Endothelial cell of umbilical vein (primary cell): ENCODE measurements around the gene MYO9B. TPM values are rescaled to one million over a fixed set of nuclear protein-coding genes. Genes with fewer than 3 reads are reported as not detected.

Experiments
- BruUV-seq: library from RNA; stranded (reverse); fragments of 400-500 nt; replicated peaks from 2 replicates; lab custom pipeline; 2021; lab: Mats Ljungman, UMichigan
- CTCF ChIA-PET: fragments of 300-600, 350-600 bp; sonication (Branson Sonifier 250); formaldehyde crosslinking; loops from one replicate; lab custom pipeline; 2021; ENCODE audit warnings: antibody characterized with exemption, inconsistent platforms; lab: Charles Lee
- POLR2A ChIA-PET: fragments of 300-600, 350-600 bp; sonication (Branson Sonifier 250); formaldehyde crosslinking; loops from one replicate; lab custom pipeline; 2021; ENCODE audit warnings: antibody characterized with exemption, inconsistent platforms; lab: Charles Lee
- DNase-seq: peaks from one replicate; pipeline ENCODE4 v3.0.0-alpha.2; 2011; ENCODE audit warnings: low read depth, low spot score
- FAIRE-seq: peaks from 2 replicates; lab custom pipeline; 2011; peaks lifted over from hg19 to GRCh38; lab: Jason Lieb, UNC
- H2AFZ ChIP-seq: 2 replicates; pipeline ENCODE4 v1.6.0; 2012; ENCODE audit warnings: low read depth, low read length, control low read depth, inconsistent platforms
- H3K27ac ChIP-seq: 2 replicates; pipeline ENCODE4 v1.5.1; 2011; ENCODE audit warnings: low read depth, mild to moderate bottlenecking, control low read depth, low read length, moderate library complexity; ENCODE audit not compliant: insufficient read depth
- H3K27me3 ChIP-seq, 2 experiments: 2 replicates each; pipeline versions ENCODE4 v1.6.0 to v1.6.1; 2011; ENCODE audit warnings: low read length in 2 of 2, mixed read lengths in 1 of 2; ENCODE audit not compliant: control insufficient read depth in 2 of 2, insufficient read depth in 2 of 2
- H3K36me3 ChIP-seq, 2 experiments: 2 replicates in 1 of 2; 3 replicates in 1 of 2; pipeline ENCODE4 v1.5.1; 2011; ENCODE audit warnings: low read length in 2 of 2, mild to moderate bottlenecking in 1 of 2, moderate library complexity in 1 of 2; ENCODE audit not compliant: control insufficient read depth in 2 of 2, insufficient read depth in 2 of 2; ENCODE audit errors: extremely low read depth in 1 of 2
- H3K4me1 ChIP-seq: 3 replicates; pipeline ENCODE4 v1.5.1; 2011; ENCODE audit warnings: mild to moderate bottlenecking, low read length; ENCODE audit not compliant: control insufficient read depth, insufficient read depth; ENCODE audit errors: extremely low read depth
- H3K4me2 ChIP-seq: 2 replicates; pipeline ENCODE4 v1.6.1; 2011; ENCODE audit warnings: low read length, control low read depth, mixed read lengths; ENCODE audit not compliant: insufficient read depth
- H3K4me3 ChIP-seq, 3 experiments: fragments of 200-600 bp in 1 of 3; sonication (generic), shearing (Covaris generic) in 1 of 3; replicated peaks in 1 of 3; 2 replicates each; pipeline ENCODE4 v1.5.1; 2011 to 2016; ENCODE audit warnings: control low read depth in 3 of 3, low read length in 3 of 3, mild to moderate bottlenecking in 2 of 3, inconsistent platforms in 1 of 3, low read depth in 1 of 3, moderate library complexity in 1 of 3; ENCODE audit not compliant: insufficient read depth in 1 of 3
- H3K79me2 ChIP-seq: 2 replicates; pipeline ENCODE4 v1.6.0; 2012; ENCODE audit warnings: low read length, inconsistent platforms; ENCODE audit not compliant: control insufficient read depth, insufficient read depth
- H3K9ac ChIP-seq: replicated peaks from 2 replicates; pipeline ENCODE3; 2011; ENCODE audit warnings: low read length, control low read depth; ENCODE audit not compliant: insufficient read depth; ENCODE audit errors: extremely low read depth
- H3K9me1 ChIP-seq: replicated peaks from 3 replicates; pipeline ENCODE4 v1.6.0; 2011; ENCODE audit warnings: mild to moderate bottlenecking, low read length; ENCODE audit not compliant: control insufficient read depth, insufficient read depth; ENCODE audit errors: extremely low read depth
- H3K9me3 ChIP-seq: replicated peaks from 2 replicates; pipeline ENCODE4 v1.5.1; 2012; ENCODE audit warnings: low read length, inconsistent platforms; ENCODE audit not compliant: control insufficient read depth, insufficient read depth
- H4K20me1 ChIP-seq: replicated peaks from 2 replicates; pipeline ENCODE3; 2011; ENCODE audit warnings: mild to moderate bottlenecking, low read length; ENCODE audit not compliant: control insufficient read depth, insufficient read depth; ENCODE audit errors: extremely low read depth
- EZH2 ChIP-seq: IDR thresholded peaks from 2 replicates; pipeline ENCODE4 v1.6.1; 2012; ENCODE audit warnings: borderline replicate concordance, low read depth, mild to moderate bottlenecking, moderate library complexity, low read length, inconsistent platforms; ENCODE audit not compliant: severe bottlenecking
- FOS ChIP-seq: IDR thresholded peaks from 2 replicates; pipeline ENCODE4 v1.6.1; 2011; ENCODE audit warnings: mild to moderate bottlenecking, low read length, moderate library complexity, borderline replicate concordance; ENCODE audit not compliant: insufficient read depth
- GATA2 ChIP-seq: IDR thresholded peaks from 2 replicates; pipeline ENCODE4 v1.7.0; 2011; ENCODE audit warnings: low read depth, mild to moderate bottlenecking, moderate library complexity, mixed read lengths, low read length; ENCODE audit not compliant: insufficient read length, insufficient read depth
- JUN ChIP-seq: IDR thresholded peaks from 2 replicates; pipeline ENCODE4 v1.6.1; 2011; ENCODE audit warnings: borderline replicate concordance, low read depth; ENCODE audit not compliant: insufficient read length, insufficient read depth
- MYC ChIP-seq: IDR thresholded peaks from one replicate; pipeline ENCODE4 v1.6.1; 2011; ENCODE audit warnings: mild to moderate bottlenecking, low read depth, low read length
- POLR2A ChIP-seq: IDR thresholded peaks from 2 replicates; pipeline ENCODE4 v1.6.1; 2012; ENCODE audit warnings: low read depth, mild to moderate bottlenecking, control low read depth, low read length
- POLR2AphosphoS5 ChIP-seq: IDR thresholded peaks from 2 replicates; pipeline ENCODE4 v1.6.1; 2012; ENCODE audit warnings: low read depth, mild to moderate bottlenecking, control low read depth, low read length, moderate library complexity; ENCODE audit not compliant: insufficient read depth
- dilution Hi-C: fragments of 300-500 bp; cut with MboI; formaldehyde crosslinking; loops from one replicate; pipeline ENCODE4 v1.15.0; 2019; ENCODE audit warnings: low sequenced_read_pairs; ENCODE audit not compliant: extremely low pct_ligation_motif_present
- intact Hi-C: fragments of 100-400 bp; cut with micrococcal nuclease; formaldehyde crosslinking; loops from one replicate; pipeline ENCODE4 v1.10.0; 2022
- polyA plus RNA-seq, 4 experiments: library from polyadenylated mRNA; depleted of rRNA in 3 of 4; stranded (reverse) in 3 of 4; unstranded in 1 of 4; fragments of >200 nt; gene quantifications; 2 replicates each; pipeline versions ENCODE4 v1.2.1 to v1.2.3, GENCODE V29; 2011 to 2012; ENCODE audit warnings: missing spikeins in 1 of 4
- total RNA-seq: library from RNA; stranded (reverse); gene quantifications from 2 replicates; pipeline ENCODE4 v1.2.3, GENCODE V29; 2021
- TF ChIP-seq, protein P1 (sequence below): IDR thresholded peaks from 2 replicates; pipeline ENCODE4 v1.6.1; 2011; ENCODE audit not compliant: insufficient read depth, insufficient read length
- TF ChIP-seq, protein P2 (sequence below), 2 donors: IDR thresholded peaks; 1 replicate in 1 of 2; 2 replicates in 1 of 2; pipeline ENCODE4 v1.5.1; 2011; ENCODE audit warnings: low read length in 2 of 2, mild to moderate bottlenecking in 2 of 2, moderate library complexity in 2 of 2, control low read depth in 1 of 2, inconsistent platforms in 1 of 2, low read depth in 1 of 2; ENCODE audit not compliant: insufficient read depth in 1 of 2; ENCODE audit errors: extremely low read depth in 1 of 2

The MYO9B gene
- total and polyA plus RNA-seq, 2 donors (not counting 3 experiments of a cell fraction or from before 2014, with no cell fraction given) = 64.4 to 119 TPM

DNA sequence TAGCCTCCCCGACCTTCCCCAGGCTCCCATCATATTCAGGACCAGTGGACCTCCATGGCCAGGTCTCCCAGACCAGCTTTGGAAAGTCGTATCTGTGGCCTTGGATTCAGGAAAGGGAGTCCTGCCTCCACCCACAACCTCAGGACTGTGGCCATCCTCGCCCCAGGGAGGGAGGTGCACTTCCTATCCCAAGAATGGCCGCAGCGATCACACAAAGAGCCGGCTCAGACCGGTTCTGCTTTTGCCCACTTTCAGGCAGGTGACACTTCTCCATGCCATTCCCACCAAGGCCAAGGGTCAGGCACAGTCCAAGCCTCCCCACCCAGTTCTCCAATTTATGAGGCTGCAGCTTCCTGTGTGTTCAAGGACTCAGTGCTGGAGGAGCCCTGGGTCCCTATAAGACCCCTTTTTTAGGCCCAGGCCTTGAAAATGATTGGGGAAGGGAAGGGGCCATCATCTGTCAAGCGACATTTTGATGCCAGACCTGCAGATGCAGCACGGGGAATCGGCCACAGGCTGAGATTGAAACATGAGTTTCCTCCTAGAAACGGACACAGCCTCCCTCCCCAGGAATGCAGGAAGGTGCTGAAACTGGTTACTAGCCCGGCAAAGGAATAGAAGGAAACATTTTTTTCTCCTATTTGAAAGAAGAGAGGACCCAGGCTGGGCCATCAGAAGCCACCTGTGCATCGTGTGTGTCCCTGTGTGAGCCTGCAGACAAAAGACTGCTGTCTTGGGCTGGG is 74.0 kb downstream of the MYO9B start:
- no peaks in the 10 kb centered on the region for H3K9me1 ChIP-seq
- H2AFZ ChIP-seq = no peak overlapping the region
- dilution Hi-C loops = no loop called here
- no peak overlapping the region for H3K4me2 ChIP-seq
- no peaks in the 10 kb centered on the region for H3K9me3 ChIP-seq
- H3K36me3 ChIP-seq = peaks cover 6 to 26% of the 10 kb centered on the region in 2 experiments
- no peak overlapping the region for H3K4me3 ChIP-seq
- CTCF ChIA-PET = interaction anchor here (0.6 to 1.2 kb wide), 2 partner anchors 16 to 55 kb away, joined by 3 to 4 read pairs; no protein-coding TSS in a partner anchor
- peaks cover 9% of the 10 kb centered on the region for H3K79me2 ChIP-seq
- POLR2A ChIA-PET = no interaction called here
- H4K20me1 ChIP-seq = no peaks in the 10 kb centered on the region
- intact Hi-C loops = loop anchor here (5.0 kb wide), 1 partner anchor 42 kb away; no protein-coding TSS in a partner anchor
- no peak overlapping the region for H3K27ac ChIP-seq
- H3K4me1 ChIP-seq = no peaks in the 10 kb centered on the region
- FAIRE-seq (no peak), DNase-seq (no peak)
- TF ChIP-seq, protein P1, sequence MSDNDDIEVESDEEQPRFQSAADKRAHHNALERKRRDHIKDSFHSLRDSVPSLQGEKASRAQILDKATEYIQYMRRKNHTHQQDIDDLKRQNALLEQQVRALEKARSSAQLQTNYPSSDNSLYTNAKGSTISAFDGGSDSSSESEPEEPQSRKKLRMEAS = no peak
- TF ChIP-seq EZH2 = no peak
- TF ChIP-seq, protein P2, sequence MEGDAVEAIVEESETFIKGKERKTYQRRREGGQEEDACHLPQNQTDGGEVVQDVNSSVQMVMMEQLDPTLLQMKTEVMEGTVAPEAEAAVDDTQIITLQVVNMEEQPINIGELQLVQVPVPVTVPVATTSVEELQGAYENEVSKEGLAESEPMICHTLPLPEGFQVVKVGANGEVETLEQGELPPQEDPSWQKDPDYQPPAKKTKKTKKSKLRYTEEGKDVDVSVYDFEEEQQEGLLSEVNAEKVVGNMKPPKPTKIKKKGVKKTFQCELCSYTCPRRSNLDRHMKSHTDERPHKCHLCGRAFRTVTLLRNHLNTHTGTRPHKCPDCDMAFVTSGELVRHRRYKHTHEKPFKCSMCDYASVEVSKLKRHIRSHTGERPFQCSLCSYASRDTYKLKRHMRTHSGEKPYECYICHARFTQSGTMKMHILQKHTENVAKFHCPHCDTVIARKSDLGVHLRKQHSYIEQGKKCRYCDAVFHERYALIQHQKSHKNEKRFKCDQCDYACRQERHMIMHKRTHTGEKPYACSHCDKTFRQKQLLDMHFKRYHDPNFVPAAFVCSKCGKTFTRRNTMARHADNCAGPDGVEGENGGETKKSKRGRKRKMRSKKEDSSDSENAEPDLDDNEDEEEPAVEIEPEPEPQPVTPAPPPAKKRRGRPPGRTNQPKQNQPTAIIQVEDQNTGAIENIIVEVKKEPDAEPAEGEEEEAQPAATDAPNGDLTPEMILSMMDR (IDR thresholded peaks at IDR 0.05; ENCODE audit: extremely low read depth in 1 of 2, insufficient read depth in 1 of 2, low read depth in 1 of 2, low read length in 2 of 2) = no peak
- no peak for TF ChIP-seq JUN
- no peak for TF ChIP-seq POLR2AphosphoS5
- TF ChIP-seq GATA2 = no peak
- TF ChIP-seq FOS = no peak
- TF ChIP-seq MYC = no peak
- TF ChIP-seq POLR2A = no peak
- no TSS peak for BruUV-seq
- no peaks in the 10 kb centered on the region for H3K27me3 ChIP-seq
- no peak overlapping the region for H3K9ac ChIP-seq
